HT-29 (cell line): ENCODE data around the gene PDZRN3. TPM values are rescaled to one million over a fixed set of nuclear protein-coding genes. Genes with fewer than 3 reads are reported as not detected.

Experiments used
- DNase-seq: peaks from one replicate; pipeline ENCODE4 v3.0.0-alpha.2; 2015; ENCODE audit warnings: low spot score
- total RNA-seq: library from RNA; depleted of rRNA; stranded (reverse); fragments of >200 nt; shearing (Covaris generic); gene quantifications from 2 replicates; pipeline ENCODE4 v1.2.3, GENCODE V29; 2014

Gene PDZRN3
- total RNA-seq, 1 experiment from 2014 or later = 4.6 TPM

GRCh38 chr3:73493543-73494308 is 131.0 kb downstream of the PDZRN3 start:
- DNase-seq = no peak

- no peak for DNase-seq
Observed at GRCh38 chr3:73492186-73492585, 132.6 kb downstream of the PDZRN3 start.

- no peak for DNase-seq
Observed at GRCh38 chr3:73491287-73491662, 133.5 kb downstream of the PDZRN3 start.

GRCh38 chr3:73490453-73491286 is 134.1 kb downstream of the PDZRN3 start:
- DNase-seq = no peak

GRCh38 chr3:73485877-73486330 is 138.8 kb downstream of the PDZRN3 start:
- no peak for DNase-seq

- DNase-seq = no peak
Observed at GRCh38 chr3:73484656-73485248, 140.0 kb downstream of the PDZRN3 start.

GRCh38 chr3:73481888-73482287 is 142.9 kb downstream of the PDZRN3 start:
- no peak for DNase-seq

GRCh38 chr3:73480187-73480672 is 144.5 kb downstream of the PDZRN3 start:
- no peak for DNase-seq

- no peak for DNase-seq
Observed at GRCh38 chr3:73479325-73479724, 145.4 kb downstream of the PDZRN3 start.

- DNase-seq = no peak
Observed at GRCh38 chr3:73478858-73479257, 145.9 kb downstream of the PDZRN3 start.

- DNase-seq = no peak
Observed at GRCh38 chr3:73475717-73476116, 149.0 kb downstream of the PDZRN3 start.

- no peak for DNase-seq
Observed at GRCh38 chr3:73475175-73475574, 149.6 kb downstream of the PDZRN3 start.

- DNase-seq = no peak
Observed at GRCh38 chr3:73474619-73475018, 150.1 kb downstream of the PDZRN3 start.

GRCh38 chr3:73473898-73474416 is 150.8 kb downstream of the PDZRN3 start:
- DNase-seq = no peak

- DNase-seq = no peak
Observed at GRCh38 chr3:73473181-73473897, 151.4 kb downstream of the PDZRN3 start.

- DNase-seq = no peak
Observed at GRCh38 chr3:73471986-73472787, 152.6 kb downstream of the PDZRN3 start.

- no peak for DNase-seq
Observed at GRCh38 chr3:73470860-73471259, 153.9 kb downstream of the PDZRN3 start.

- DNase-seq = no peak
Observed at GRCh38 chr3:73469331-73469730, 155.4 kb downstream of the PDZRN3 start.

GRCh38 chr3:73467211-73467610 is 157.5 kb downstream of the PDZRN3 start:
- no peak for DNase-seq

GRCh38 chr3:73465926-73466325 is 158.8 kb downstream of the PDZRN3 start:
- DNase-seq = no peak
